GM18507 (cell line): ENCODE data around the gene KCTD11.
A peak's percentile ranks its signal among the peaks of the same experiment; 100 is the strongest.

Source experiments
- DNase-seq: peaks from one replicate; pipeline ENCODE4 v3.0.0; 2011; ENCODE audit warnings: low read depth; ENCODE audit not compliant: insufficient read length; ENCODE audit errors: extremely low spot score
- FAIRE-seq: peaks from 2 replicates; lab custom pipeline; 2011; peaks lifted over from hg19 to GRCh38; lab: Jason Lieb, UNC

Gene KCTD11

DNA sequence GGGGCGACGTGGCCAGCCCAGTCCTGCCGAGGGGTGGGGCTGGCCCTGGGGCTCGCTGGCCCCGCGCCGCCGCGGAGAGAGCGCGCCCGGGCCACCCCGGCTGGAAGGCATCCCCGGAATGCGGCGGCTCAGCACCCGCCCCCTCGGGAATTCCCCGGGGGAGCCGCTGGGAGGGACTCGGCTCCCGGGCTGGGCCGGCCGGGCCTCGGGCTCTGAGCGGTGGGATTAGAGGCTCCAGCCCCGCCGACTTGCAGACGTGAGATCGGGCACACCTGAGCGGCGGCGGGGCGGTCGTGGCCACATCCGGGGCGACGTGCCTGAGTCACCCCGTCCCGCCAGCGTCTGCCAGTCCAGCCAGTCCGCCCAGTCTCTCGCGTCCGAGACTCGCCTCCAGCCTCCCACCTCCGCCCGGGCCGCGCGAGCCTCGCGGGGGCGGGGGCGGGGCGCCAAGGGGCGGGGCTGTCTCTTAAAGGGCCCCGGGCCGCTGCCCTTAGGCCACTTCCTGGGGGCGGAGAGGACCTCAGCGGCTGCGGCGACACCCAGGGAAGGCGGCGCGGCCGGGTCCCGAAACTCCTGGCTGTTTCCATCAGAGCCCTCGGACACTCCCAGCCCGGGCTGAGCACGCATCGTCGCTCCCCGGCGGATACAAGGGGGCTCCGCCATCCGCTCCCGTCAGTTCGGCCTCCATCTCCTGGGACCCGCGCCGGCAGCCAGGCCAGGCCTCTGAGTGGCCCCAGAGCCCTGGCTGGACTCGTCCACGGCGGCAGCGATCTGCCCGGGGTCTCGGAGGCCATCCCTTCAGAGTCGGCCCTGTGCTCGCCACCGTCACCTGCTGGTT is at the start of gene KCTD11:
Gene KCTD11 (plus strand): TSS at position 498 of the 838 bp plus-strand sequence.
- peak; percentile 83 for DNase-seq
- FAIRE-seq: peak; percentile 81

DNA sequence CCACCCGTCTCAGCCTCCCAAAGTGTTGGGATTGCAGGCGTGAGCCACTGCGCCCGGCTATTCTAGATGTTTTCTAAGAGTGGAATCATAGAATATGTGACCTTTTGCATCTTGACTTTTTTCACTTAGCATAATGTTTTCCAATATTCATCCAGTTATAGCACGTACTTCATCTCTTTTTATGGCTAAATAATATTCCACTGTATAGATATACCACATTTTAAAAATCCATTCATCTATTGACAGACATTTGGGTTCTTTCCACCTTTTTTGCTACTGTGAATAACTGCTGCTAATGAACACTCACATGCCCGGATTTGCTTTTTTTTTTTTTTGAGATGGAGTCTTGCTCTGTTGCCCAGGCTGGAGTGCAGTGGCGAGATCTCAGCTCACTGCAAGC is 47.8 kb upstream of the KCTD11 start:
- no peak for FAIRE-seq

DNA sequence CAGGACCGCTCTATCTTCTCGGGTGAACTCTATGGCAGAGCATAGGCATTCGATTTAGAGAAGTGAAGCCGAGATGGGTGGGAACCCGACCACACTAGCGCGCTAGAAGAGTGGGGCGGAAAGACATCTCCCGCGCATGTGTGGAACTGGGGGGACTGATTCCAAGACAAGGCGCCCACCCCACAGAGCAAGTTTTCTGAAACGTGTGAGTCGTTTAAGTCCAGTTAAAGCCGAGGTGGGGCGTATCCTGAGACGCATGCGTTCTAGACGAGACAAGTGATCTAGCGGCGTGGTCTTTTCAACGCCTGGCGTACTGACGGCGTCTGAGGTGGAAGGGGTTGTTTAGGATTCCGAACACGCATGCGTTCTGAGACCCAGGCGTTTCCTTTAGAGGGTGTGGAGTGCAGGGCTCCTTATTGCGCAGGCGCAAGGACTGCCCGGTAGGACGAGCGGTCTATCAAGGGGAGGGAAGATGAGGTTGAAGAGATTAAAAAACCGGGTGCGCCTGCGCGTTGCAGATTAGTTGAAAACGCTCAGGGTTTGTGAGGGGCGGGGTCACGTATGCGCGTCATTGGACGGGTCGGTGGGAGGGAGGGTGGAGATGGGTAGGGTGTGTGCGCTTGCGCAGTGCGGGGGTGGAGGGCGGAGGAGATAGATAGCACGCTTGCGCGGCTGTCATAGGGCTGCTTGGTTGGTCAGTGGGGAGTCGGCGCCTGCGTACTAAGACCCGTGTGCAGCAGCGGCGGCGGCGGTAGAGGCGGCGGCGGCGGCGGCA is 44.9 kb upstream of the KCTD11 start, which contains the start of gene EIF5A:
Gene EIF5A (plus strand): TSS at position 718 of the 775 bp plus-strand sequence. CDS start 2,008 bp downstream, outside the sequence.
- FAIRE-seq: peak; percentile 99
- peak; percentile 89 for DNase-seq

More for the DNA sequence above, 47.8 kb upstream of the KCTD11 start:
- DNase-seq: no peak

DNA sequence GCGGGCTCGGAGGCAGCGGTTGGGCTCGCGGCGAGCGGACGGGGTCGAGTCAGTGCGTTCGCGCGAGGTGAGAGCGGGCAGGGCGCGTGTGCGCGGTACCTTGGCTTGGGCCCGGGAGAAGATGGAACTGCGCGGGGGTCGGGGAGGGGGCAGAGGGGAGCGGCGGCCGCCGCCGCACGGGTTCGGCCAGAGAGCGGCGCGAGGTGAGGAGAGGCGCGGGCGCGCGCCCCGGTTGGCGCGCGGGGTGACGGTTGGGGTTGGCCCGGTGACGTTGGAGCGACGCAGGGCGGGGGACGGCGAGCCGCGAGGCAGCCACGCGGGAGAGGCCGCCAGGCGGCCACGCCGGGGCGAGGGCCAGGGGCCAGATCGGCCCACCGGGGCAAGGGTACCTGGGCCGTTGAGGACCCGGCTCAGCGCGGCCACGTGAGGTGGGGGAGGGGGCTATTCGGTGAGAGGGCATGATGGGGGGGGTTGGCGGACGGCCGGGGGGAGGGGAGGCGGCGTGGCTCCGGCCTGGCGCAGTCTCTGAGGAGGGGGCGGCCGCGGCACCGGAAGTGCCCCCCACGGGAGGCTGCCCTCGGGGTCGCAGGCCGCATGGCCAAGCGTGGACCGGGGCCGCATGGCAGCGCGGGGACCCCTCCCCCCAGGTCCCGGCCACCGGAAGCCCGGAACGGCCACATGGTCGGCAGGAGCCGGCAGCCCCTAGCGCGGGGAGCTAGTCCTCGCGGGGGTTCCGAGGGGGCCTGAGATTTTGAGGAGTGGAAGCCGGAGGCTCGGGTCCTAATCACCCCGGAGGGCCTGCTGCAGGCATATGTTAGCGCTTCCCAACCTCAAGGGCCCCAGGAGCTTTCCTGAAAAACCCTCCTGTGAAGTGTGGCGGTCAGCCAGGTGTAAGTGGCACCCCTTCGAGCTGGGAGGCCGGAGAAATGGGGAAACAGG is 44.0 kb upstream of the KCTD11 start:
- FAIRE-seq (no peak), DNase-seq (no peak)

DNA sequence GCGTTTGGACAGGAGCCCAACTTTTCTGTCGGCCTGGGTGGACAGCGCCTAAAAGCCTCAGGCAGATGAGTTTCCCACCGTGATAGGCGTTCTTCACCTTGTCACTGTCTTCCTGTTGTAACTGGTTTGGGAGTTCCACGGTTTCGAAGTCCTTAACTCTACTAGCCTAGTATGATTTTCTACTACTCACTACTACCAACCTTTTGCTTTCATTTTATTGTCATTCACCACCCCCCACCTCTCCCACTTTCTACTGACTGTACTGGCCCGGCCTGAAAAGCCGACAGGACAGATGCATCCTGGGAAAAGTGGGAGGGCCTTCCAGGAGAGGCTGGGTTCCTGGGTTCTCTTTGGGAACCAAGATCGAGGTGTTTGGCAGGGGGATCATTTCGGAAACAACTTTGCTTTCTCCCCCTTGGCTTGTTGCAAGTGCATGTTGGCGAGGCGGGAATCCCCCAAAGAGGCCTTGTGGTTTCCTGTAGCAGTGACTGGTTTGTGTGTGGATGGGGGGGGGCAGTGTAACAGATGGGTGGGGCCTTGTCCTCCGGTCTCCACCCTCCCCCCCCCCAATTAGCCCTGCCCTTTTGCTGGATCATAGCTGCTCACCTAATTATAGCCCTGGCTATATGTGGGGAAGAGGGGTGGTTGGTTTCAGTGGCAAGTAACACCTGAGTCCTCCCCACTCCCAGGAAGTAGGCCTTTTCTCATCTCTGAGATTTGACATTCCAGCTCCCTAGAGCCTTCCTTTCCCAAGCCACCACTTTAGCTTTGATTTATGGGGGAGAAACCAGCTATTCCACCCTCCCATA is 43.1 kb upstream of the KCTD11 start:
- FAIRE-seq (peak; percentile 92), DNase-seq (no peak)

DNA sequence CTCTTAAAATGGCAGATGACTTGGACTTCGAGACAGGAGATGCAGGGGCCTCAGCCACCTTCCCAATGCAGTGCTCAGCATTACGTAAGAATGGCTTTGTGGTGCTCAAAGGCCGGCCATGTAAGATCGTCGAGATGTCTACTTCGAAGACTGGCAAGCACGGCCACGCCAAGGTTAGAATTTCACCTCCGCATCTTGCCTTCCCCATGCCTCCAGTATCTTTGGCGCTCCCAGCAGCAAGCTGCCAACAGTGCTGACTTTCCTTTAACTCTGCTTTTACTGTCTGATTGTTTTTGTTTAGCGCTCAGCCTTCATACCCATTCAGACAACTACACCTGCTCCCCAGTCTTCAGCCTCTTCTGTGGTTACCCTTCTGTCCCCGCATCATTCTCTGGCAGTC is 42.3 kb upstream of the KCTD11 start:
- DNase-seq (no peak), FAIRE-seq (no peak)

DNA sequence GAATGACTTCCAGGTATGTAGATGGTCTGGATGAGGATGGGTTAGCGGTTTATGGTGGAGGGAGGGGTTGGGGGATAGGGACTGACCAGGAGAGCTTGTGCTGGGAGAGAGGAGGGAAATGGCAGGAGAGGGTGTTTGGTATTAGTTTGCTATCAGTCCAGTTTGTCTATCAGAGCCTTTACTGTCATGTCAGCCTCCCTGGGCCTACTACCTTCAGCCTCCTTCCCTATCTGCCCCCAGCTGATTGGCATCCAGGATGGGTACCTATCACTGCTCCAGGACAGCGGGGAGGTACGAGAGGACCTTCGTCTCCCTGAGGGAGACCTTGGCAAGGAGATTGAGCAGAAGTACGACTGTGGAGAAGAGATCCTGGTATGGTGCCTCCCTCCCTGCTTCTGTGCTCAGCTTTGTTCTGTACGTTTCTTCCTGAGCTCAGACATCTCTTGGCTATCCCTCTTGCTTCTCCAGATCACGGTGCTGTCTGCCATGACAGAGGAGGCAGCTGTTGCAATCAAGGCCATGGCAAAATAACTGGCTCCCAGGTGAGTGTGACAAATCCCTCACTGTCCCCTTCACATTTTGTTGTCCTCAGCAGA is 40.8 kb upstream of the KCTD11 start:
- FAIRE-seq (no peak), DNase-seq (no peak)

DNA sequence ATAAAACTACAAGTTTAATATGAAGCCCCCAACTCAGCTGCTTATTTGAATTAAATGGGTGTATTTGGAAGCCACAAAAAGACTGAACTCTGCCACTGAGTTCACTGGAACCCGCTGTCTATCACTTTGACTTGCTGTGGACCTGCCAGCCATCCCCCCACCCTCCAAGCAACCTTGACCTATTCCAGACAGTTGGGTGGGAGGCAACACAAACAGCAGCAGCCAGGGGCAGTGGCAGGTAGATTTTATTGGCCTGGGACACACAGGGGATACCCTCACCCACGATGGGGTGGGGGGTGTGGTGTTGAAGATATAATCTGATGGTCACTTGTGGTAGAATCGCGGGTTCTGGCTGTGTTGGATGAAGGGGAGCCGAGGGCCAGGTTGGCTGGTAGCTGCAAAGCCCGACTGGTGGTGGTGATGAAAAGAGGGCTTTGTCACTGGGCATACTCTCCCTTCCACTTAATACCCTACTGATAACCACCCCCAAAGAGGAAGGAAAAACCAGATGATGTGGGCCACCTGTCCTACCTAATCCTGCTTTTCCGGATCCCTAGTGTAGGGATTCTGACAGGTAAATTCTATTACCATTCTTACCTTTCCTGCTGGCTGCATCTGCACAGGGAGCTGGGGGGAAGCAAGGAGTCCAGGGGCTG is 39.4 kb upstream of the KCTD11 start:
- FAIRE-seq (no peak), DNase-seq (no peak)

DNA sequence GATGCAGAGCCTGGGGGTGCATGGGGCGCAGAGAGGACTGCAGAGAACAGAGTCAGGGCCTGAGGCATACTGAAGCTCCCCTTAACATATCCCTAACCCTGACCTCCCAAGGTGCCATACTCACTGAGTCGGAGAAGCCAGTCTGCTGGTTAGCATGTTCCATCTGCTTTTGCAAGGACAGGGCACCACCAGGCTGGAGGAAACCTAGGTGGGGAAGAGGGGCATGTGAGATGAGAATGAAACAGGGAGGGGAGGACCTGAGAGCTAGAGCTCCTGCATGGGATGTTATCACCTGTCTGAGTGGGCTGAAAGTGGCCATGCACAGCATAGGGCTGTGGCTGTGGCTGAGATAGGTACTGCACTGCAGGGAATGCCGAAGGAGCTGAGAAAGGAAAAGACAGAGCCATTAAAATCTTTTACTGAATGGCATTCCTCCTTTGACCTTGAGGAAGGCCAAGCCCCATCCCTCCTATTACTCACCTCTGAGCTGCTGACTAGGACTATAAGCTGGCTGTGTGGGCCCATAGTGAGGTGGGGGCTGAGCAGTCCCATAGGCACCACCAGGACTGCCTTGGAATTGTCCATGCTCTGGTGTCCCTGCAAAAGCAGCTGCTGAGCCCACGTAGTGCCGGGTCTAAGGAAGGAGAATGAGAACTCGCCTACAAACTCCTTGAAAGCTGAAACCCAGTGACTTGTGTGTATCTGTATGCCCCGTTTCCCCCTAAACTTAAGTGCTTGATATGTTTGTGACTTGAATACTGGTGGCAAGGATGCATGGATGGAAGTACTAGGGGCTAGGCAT is 38.7 kb upstream of the KCTD11 start:
- FAIRE-seq (no peak), DNase-seq (no peak)

DNA sequence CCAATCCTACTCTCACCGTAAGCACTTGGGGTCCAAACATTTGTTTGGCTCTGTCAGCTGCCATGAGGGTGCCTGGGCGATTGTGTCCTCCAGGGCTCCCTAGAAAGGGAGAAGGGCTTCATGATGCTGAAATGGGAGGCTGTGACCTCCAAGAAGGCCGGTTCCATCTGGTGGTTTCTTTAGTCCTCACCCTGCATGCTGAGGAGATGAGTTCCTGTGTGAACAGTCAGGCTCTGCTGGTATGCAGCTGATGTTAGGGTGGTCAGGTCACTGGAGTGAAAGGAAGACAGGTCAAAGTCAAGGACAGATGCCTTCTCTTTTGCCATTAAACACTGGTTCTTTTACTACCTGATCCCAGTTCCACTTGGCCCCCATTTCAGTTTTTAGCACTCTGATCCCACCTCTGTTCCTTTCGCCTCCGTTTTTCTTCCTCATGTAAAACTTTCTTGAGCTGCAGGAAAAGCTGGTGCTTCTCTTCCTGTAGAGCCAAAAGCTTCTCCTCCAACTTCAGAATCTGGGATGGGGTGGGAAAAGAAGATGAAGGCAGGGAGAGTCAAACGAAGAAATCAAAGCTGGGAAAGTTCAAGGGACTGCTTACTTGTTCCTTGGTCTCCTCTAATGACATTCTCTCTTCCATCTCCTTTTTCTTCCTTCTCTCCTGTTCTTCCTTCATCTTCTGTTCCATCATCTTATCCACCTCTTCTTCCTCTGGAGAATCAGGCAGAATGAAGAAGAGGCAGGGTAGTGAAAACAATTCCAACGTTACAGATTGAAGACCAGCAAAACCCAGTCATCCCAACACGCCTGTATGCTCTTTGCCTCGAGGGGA is 37.9 kb upstream of the KCTD11 start:
- DNase-seq (no peak), FAIRE-seq (no peak)

DNA sequence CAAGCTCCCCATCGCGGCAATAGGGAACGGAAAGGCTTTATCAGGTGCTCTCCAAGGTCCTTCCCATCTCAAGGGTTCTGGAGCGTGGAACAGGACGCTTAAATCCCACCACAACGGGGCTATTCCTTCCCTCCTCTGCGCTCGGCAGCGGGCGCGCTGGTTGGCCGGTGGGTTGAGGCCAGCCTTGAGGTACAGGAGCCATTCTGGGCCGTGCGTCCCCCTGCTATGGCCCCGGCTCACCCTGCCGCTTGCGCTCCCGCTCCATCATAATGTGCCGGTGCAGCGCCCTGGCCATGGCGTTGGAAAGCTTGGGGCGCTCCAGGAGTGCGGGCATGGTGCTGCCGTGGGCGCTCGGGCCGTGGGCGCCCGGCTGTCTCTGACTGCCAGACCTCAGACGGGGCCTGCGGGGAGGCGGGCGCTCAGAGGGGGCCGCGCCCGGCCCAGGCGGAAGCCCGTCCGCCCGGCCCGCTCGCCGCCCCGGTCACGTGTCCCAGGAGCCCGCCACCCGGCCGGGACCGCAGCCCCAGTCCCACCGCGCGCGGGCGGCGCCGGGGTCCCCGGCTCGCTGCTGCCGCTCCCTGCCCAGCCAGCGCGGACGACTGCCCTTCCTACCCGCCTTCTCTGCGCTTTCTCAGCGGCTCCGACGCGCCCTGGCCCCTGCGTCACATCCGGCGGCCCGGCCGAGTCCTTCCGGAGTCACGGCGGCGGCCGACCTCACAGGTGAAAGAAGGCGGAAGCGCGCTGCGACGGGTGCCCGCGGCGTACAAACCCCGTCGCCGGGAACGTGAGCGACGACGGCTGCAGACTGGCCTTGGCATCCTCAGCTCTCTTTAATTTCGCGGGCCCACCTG is 37.0 kb upstream of the KCTD11 start, which contains the start of gene GPS2:
Gene GPS2 (minus strand): TSS at position 642 of the 851 bp plus-strand sequence. CDS start 308 bp downstream, at position 334.
- DNase-seq: peak; percentile 81
- peak; percentile 85 for FAIRE-seq

DNA sequence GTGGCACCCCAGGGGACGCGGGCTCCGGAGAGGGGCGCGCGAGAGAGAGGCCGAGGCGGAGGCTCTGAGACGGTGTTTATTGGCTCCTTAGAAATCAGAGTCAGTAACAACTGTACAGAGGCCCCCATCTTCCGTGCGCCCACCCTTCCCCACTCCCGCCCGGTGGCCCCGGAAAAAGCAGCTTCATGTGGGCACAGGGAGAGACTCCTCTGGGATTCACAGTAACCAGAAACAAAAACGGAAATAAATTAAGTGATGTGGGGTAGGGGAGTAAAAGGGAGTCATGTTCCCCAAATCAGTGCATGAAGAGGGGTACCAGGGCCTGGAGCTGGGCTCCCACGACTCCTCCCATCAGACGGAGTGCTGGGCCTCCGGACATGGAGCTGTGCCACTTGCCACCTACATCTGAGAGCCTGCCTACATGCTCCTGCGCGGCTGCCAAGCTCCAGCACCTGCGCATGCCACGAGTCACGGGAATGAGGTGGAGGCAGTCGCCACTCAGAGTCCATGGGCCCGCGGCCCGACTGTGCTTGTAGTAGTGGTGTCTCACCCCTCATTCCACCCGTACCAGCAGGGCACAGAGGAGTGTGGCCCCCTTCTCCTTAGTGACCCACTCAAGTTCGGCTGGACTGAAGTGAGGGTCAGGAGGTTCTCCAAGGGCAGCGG is 36.3 kb upstream of the KCTD11 start:
- FAIRE-seq: no peak
- DNase-seq: no peak

DNA sequence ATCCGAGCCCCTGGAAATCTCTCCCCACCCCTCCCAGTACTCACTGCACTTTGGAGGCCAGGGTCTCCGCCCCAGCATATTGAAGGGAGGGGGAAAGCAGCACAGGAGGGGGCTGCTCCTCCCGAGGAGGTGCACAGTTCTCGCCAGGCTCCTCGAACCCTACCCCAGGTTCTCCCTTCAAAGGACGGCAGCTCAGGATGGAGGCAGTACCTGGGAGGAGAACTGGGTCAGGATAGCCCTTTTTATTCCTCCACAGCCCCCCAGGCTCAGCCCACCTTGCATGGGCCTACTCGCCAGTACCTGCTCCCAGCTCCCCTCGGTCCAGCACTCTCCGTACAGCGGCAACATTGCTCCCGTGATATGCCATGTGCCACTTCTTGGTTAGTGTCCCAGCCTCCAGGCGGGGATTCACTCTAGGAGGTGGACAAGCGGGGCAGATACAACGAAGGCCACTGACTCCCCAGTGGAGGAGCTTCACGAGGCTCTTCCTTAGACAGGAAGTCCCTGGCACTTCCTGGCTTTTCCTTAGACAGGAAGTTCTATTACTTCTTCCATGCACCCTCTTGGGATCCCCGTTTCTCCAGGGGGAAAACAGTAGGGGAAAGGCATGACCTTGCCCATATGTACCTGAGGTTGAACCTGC is 34.7 kb upstream of the KCTD11 start:
- FAIRE-seq (no peak), DNase-seq (no peak)

DNA sequence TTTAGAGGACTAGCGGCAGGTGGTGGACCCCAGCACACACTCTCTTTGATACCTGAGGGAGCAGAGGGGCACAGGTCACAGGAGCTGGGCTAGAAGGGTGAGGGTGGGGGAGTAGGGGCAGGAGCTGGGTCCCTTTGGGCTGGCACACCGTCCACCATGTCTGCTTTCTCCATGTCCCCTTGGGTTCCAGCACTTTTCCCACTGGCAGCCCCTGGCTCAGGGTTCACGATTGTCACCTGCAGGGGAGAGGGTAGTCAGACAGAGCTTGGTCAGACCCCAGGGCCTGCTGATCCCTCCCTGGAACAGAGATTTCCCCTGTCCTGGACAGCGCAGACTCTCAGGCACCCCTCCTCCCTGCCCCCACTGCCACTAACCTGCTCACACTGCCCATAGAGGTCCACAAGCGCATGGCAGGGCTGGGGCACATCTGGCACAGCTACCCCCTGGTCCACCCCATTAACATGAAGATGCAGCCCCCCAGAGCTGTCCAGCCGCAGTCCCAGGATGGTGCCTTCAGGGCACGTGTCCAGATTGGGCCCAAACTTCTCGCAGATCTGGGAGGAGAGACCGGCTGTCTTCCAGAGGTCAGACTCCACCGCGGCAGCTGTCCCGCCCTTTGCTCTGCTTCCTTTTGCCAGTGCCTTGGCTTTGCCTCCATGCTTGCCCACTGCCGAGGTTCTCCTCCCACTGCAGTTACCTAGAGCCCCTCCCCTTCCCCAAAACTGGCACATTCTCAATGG is 33.7 kb upstream of the KCTD11 start:
- FAIRE-seq (no peak), DNase-seq (no peak)
